GM12878 (cell line): ENCODE measurements around the gene SUMF1. TPM values are rescaled to one million over a fixed set of nuclear protein-coding genes. Genes with fewer than 3 reads are reported as not detected.

ENCODE experiments used
- EED ChIP-seq: sonication (generic); IDR thresholded peaks from 2 replicates; pipeline ENCODE4 v1.6.1; 2016; ENCODE audit warnings: antibody characterized with exemption, low read depth
- MLLT1 ChIP-seq: fragments of 450-650 bp; IDR thresholded peaks from 2 replicates; pipeline ENCODE4 v1.6.1; 2016; ENCODE audit warnings: mild to moderate bottlenecking
- MXI1 ChIP-seq: fragments of 150-350 bp; IDR thresholded peaks from 2 replicates; pipeline ENCODE4 v1.6.1; 2011; ENCODE audit warnings: low read depth, mild to moderate bottlenecking, inconsistent platforms, low read length, improper control_type of control experiment
- NBN ChIP-seq: fragments of 450-650 bp; IDR thresholded peaks from 2 replicates; pipeline ENCODE4 v1.6.1; 2016
- NRF1 ChIP-seq: conservative IDR thresholded peaks from 2 replicates; pipeline ENCODE4 v1.6.1; 2011; ENCODE audit warnings: mild to moderate bottlenecking, low read depth, low read length, improper control_type of control experiment
- PML ChIP-seq: IDR thresholded peaks from 2 replicates; pipeline ENCODE4 v1.6.1; 2012; ENCODE audit warnings: low read length, inconsistent platforms
- POLR2A ChIP-seq: IDR thresholded peaks from 2 replicates; pipeline ENCODE4 v1.6.1; 2011; ENCODE audit warnings: low read depth, mild to moderate bottlenecking, low read length
- RELB ChIP-seq: fragments of 450-650 bp; IDR thresholded peaks from 2 replicates; pipeline ENCODE4 v1.6.1; 2017; ENCODE audit warnings: low read depth, mild to moderate bottlenecking, moderate library complexity
- REST ChIP-seq: IDR thresholded peaks from 2 replicates; pipeline ENCODE4 v1.6.1; 2012; ENCODE audit warnings: mild to moderate bottlenecking, low read depth, low read length
- RFX5 ChIP-seq: IDR thresholded peaks from 2 replicates; pipeline ENCODE4 v1.6.1; 2011; ENCODE audit warnings: low read depth, low read length, improper control_type of control experiment
- ZBTB11 ChIP-seq: fragments of 450-650 bp; formaldehyde crosslinking; IDR thresholded peaks from 2 replicates; pipeline ENCODE4 v1.5.0; 2022; ENCODE audit warnings: mild to moderate bottlenecking, missing genetic modification characterization
- ZBTB33 ChIP-seq: fragments of 450-650 bp; IDR thresholded peaks from 2 replicates; pipeline ENCODE4 v1.6.1; 2017; ENCODE audit warnings: mild to moderate bottlenecking
- ZNF384 ChIP-seq: IDR thresholded peaks from 2 replicates; pipeline ENCODE4 v1.6.1; 2012; ENCODE audit warnings: low read depth, mild to moderate bottlenecking, low read length, improper control_type of control experiment, borderline replicate concordance
- polyA plus RNA-seq, 11 experiments: library from polyadenylated mRNA; depleted of rRNA in 4 of 11; unstranded in 6 of 11; stranded (reverse) in 5 of 11; fragments of >200 nt; fragmentation: Nextera tagmentation in 4 of 11; fragmentation: Illumina TruSeq in 1 of 11; extraction: Ambion mirVana in 4 of 11; extraction: Trizol in 1 of 11; gene quantifications; 1 replicate in 1 of 11; 2 replicates in 10 of 11; pipeline versions ENCODE4 v1.2.1 to v1.2.3, GENCODE V29; 2011 to 2016; ENCODE audit warnings: inconsistent platforms in 2 of 11, missing spikeins in 2 of 11, low read depth in 1 of 11
- total RNA-seq, 4 experiments: library from RNA; depleted of rRNA in 3 of 4; stranded (reverse); fragments of >200 nt in 3 of 4; fragmentation: Illumina TruSeq in 1 of 4; extraction: Trizol in 1 of 4; gene quantifications; 2 replicates each; pipeline versions ENCODE4 v1.2.1 to v1.2.3, GENCODE V29; 2013 to 2021

SUMF1 gene
- total and polyA plus RNA-seq, 10 of the 15 experiments (the other 5 are each of a cell fraction or from before 2014, with no cell fraction given) = 3.2 to 14.3 (median 8.5) TPM

GRCh38 chr3:4426261-4426781 is 40.7 kb downstream of the SUMF1 start (continued):
- no peak for TF ChIP-seq REST
- TF ChIP-seq NRF1 = no peak
- 0 out of 2 replicates have a peak, but pooled peaks have one; percentile 24 for TF ChIP-seq PML
- TF ChIP-seq MXI1 = no peak
- no peak for TF ChIP-seq ZBTB11 (CRISPR knock-in tag)
- TF ChIP-seq ZNF384 = 0 out of 2 replicates have a peak, but pooled peaks have one; percentile 4
- TF ChIP-seq RFX5 = no peak
- no peak for TF ChIP-seq MLLT1
- TF ChIP-seq RELB = no peak
- no peak for TF ChIP-seq NBN
- no peak for TF ChIP-seq POLR2A
- no peak for TF ChIP-seq EED
- no peak for TF ChIP-seq ZBTB33
